Upper lobe of right lung (tissue), 1 donor: ENCODE data around the gene MLLT3. TPM values are rescaled to one million over a fixed set of nuclear protein-coding genes. Genes with fewer than 3 reads are reported as not detected.

ENCODE experiments used
- ATAC-seq: fragments of 200-7000 bp; cut with Tn5 transposase; one replicate; pipeline ENCODE4 v1.9.1; 2020; ENCODE audit warnings: mild to moderate bottlenecking, moderate library complexity
- DNase-seq: peaks from one replicate; pipeline ENCODE4 v3.0.0-alpha.2; 2020
- H3K27ac ChIP-seq: fragments of 200-600 bp; one replicate; pipeline ENCODE4 v1.8.0; 2022
- H3K27me3 ChIP-seq: fragments of 200-600 bp; one replicate; pipeline ENCODE4 v1.8.0; 2022; ENCODE audit warnings: mild to moderate bottlenecking
- H3K36me3 ChIP-seq: fragments of 200-600 bp; one replicate; pipeline ENCODE4 v1.8.0; 2022
- H3K4me1 ChIP-seq: fragments of 200-600 bp; one replicate; pipeline ENCODE4 v1.8.0; 2022
- H3K4me3 ChIP-seq: fragments of 200-600 bp; one replicate; pipeline ENCODE4 v1.8.0; 2022; ENCODE audit warnings: mild to moderate bottlenecking
- H3K9me3 ChIP-seq: fragments of 200-600 bp; one replicate; pipeline ENCODE4 v1.8.0; 2022
- intact Hi-C: fragments of 100-400 bp; cut with DNase I; formaldehyde crosslinking; loops from one replicate; pipeline ENCODE4 v1.11.0; 2022
- total RNA-seq: library from RNA; stranded (reverse); fragmentation: NEBNext Ultra II Directional; extraction: Animal tissue kit (Norgen Biotek cat#: 25700); gene quantifications from one replicate; pipeline ENCODE4 v1.2.1, GENCODE V29; 2021
- TF ChIP-seq, protein P1 (sequence below): fragments of 200-600 bp; IDR thresholded peaks from one replicate; pipeline ENCODE4 v1.8.0; 2022; ENCODE audit warnings: antibody characterized with exemption
- donor health status: DM: no; HTN: yes; CAD: no; lungs with severe emphysema.

The MLLT3 gene
- total RNA-seq, 1 donor from 2014 or later: 15.4 TPM

DNA sequence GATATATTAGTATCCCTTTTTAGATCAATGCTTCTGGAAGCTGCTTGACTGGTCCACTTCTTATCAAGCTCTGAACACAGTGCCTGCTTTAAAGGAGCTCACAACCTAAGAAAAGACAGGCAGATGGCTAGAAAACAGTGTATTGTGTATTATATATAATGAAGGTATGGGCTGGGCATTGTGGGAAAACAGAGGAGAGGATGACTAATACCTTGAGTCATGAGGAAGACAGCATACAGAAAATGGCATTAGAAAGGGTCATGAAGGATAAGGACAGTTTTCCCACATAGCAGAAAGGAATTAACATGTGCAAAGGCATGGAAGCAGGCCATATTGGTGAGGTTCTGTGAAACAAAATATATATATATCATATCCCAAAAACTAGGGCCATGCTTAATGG is 309.6 kb downstream of the MLLT3 start:
- DNase-seq (no peak), ATAC-seq (no peak)
- H3K27ac ChIP-seq: no peak overlapping the region
- no peaks in the 10 kb centered on the region for H3K9me3 ChIP-seq
- intact Hi-C loops: no loop called here
- H3K36me3 ChIP-seq: no peaks in the 10 kb centered on the region
- TF ChIP-seq, protein P1, sequence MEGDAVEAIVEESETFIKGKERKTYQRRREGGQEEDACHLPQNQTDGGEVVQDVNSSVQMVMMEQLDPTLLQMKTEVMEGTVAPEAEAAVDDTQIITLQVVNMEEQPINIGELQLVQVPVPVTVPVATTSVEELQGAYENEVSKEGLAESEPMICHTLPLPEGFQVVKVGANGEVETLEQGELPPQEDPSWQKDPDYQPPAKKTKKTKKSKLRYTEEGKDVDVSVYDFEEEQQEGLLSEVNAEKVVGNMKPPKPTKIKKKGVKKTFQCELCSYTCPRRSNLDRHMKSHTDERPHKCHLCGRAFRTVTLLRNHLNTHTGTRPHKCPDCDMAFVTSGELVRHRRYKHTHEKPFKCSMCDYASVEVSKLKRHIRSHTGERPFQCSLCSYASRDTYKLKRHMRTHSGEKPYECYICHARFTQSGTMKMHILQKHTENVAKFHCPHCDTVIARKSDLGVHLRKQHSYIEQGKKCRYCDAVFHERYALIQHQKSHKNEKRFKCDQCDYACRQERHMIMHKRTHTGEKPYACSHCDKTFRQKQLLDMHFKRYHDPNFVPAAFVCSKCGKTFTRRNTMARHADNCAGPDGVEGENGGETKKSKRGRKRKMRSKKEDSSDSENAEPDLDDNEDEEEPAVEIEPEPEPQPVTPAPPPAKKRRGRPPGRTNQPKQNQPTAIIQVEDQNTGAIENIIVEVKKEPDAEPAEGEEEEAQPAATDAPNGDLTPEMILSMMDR: no peak
- no peak overlapping the region for H3K4me3 ChIP-seq
- H3K27me3 ChIP-seq: peaks cover 2% of the 10 kb centered on the region
- peaks cover 2% of the 10 kb centered on the region for H3K4me1 ChIP-seq

- intact Hi-C loops: no loop called here
- TF ChIP-seq, protein P1: no peak
- H3K9me3 ChIP-seq: no peaks in the 10 kb centered on the region
These were observed 312.3 kb downstream of the MLLT3 start for GRCh38 chr9:20310024-20310423.

DNA sequence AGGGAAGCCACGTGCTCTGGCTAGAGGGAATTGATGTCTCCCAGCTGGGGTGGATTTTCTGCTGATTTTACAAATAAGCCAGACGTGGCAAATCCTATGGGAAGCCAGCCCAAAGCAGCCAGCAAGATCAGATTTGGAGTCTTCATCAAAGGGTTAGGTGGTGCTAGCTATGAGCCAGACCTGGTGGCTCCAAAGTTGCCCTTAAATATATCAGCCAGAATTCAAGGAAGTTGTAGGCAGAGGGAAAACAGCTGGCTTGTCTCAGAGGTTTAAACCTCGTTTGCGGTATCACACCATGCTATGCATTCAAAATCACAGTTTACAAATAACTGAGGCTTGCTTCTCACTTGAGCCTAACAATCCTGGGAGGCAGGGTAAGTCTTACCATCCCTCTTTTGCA is 313.2 kb downstream of the MLLT3 start:
- no peak for DNase-seq
- H3K4me1 ChIP-seq: peaks cover 2% of the 10 kb centered on the region
- no peaks in the 10 kb centered on the region for H3K9me3 ChIP-seq
- ATAC-seq: no peak
- H3K27ac ChIP-seq: no peak overlapping the region
- TF ChIP-seq, protein P1: no peak
- no peaks in the 10 kb centered on the region for H3K36me3 ChIP-seq
- H3K4me3 ChIP-seq: no peak overlapping the region
- intact Hi-C loops: no loop called here
- peaks cover 5% of the 10 kb centered on the region for H3K27me3 ChIP-seq

More at GRCh38 chr9:20310024-20310423, 312.3 kb downstream of the MLLT3 start:
- Histone ChIP-seq H3K27me3 (peaks cover 5% of the 10 kb centered on the region), H3K27ac (no peak overlapping the region), H3K4me3 (no peak overlapping the region), H3K4me1 (peaks cover 2% of the 10 kb centered on the region), H3K36me3 (no peaks in the 10 kb centered on the region)
- ATAC-seq: no peak
- DNase-seq: no peak

- intact Hi-C loops: no loop called here
- no peak for DNase-seq
- peaks cover 5% of the 10 kb centered on the region for H3K27me3 ChIP-seq
These were observed 314.7 kb downstream of the MLLT3 start for GRCh38 chr9:20307621-20308020.

DNA sequence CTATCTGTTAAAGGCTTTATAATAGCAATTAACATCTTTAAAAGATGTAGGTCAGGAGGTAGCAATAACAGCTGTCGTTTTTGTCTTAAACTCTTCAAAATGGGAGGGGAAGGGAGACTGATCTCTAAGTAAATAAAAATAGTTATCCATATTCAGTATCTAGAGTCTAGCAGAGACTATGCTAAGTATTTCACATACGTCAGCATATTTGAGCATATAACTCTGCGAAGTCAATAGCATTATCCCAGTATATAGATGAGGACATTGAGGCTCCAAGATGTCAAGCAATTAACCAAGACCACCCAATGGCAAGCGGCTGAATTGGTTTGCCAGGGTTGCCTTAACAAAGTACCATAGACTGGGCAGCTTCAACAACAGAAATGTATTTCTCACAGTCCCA is 316.8 kb downstream of the MLLT3 start:
- no peak overlapping the region for H3K27ac ChIP-seq
- no peak overlapping the region for H3K4me3 ChIP-seq
- intact Hi-C loops: no loop called here
- H3K27me3 ChIP-seq: peaks cover 5% of the 10 kb centered on the region
- ATAC-seq: no peak
- H3K9me3 ChIP-seq: no peaks in the 10 kb centered on the region
- peaks cover 2% of the 10 kb centered on the region for H3K4me1 ChIP-seq
- DNase-seq: no peak
- TF ChIP-seq, protein P1: no peak
- H3K36me3 ChIP-seq: no peaks in the 10 kb centered on the region

More at GRCh38 chr9:20307621-20308020, 314.7 kb downstream of the MLLT3 start:
- Histone ChIP-seq H3K36me3 (no peaks in the 10 kb centered on the region), H3K27ac (no peak overlapping the region), H3K4me1 (peaks cover 2% of the 10 kb centered on the region), H3K9me3 (no peaks in the 10 kb centered on the region), H3K4me3 (no peak overlapping the region)
- no peak for ATAC-seq
- TF ChIP-seq, protein P1: no peak

GRCh38 chr9:20303996-20304395 is 318.3 kb downstream of the MLLT3 start:
- Histone ChIP-seq H3K9me3 (no peaks in the 10 kb centered on the region), H3K27me3 (peaks cover 5% of the 10 kb centered on the region), H3K36me3 (no peaks in the 10 kb centered on the region), H3K27ac (no peak overlapping the region), H3K4me3 (no peak overlapping the region), H3K4me1 (peaks cover 2% of the 10 kb centered on the region)
- TF ChIP-seq, protein P1: no peak
- DNase-seq: no peak
- ATAC-seq: no peak
- intact Hi-C loops: no loop called here
